ENCODE results near the gene ATP13A3.

DNA sequence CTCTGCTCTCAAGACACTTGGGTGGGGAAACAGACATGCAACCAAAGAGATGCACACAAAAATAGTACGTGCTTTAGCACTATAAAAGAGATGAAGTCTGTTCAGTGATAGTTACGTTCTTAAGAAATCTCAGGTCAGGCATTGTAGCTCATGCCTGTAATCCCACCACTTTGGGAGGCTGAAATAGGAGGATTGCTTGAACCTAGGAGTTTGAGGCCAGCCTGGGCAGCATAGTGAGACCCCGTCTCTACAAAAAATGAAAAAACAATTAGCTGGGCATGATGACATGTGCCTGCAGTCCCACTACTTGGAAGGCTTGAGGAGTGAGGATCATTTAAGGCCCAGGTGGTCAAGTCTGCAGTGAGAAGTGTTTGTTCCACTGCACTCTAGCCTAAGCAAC is 52.3 kb downstream of the ATP13A3 start:
- TF ChIP-seq, protein P1, sequence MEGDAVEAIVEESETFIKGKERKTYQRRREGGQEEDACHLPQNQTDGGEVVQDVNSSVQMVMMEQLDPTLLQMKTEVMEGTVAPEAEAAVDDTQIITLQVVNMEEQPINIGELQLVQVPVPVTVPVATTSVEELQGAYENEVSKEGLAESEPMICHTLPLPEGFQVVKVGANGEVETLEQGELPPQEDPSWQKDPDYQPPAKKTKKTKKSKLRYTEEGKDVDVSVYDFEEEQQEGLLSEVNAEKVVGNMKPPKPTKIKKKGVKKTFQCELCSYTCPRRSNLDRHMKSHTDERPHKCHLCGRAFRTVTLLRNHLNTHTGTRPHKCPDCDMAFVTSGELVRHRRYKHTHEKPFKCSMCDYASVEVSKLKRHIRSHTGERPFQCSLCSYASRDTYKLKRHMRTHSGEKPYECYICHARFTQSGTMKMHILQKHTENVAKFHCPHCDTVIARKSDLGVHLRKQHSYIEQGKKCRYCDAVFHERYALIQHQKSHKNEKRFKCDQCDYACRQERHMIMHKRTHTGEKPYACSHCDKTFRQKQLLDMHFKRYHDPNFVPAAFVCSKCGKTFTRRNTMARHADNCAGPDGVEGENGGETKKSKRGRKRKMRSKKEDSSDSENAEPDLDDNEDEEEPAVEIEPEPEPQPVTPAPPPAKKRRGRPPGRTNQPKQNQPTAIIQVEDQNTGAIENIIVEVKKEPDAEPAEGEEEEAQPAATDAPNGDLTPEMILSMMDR (IDR thresholded peaks at IDR 0.05), result no peak
- TF ChIP-seq EZH2 (IDR thresholded peaks at IDR 0.05; ENCODE audit: borderline replicate concordance, insufficient read depth, low read depth, low read length, poor library complexity, severe bottlenecking), result no peak

Measured in B cell (primary cell).